NCI-H2107 (cell line): ENCODE data around the gene SH2D3A.
"Not testable (repeated sequence)": the region's sequence is repeated elsewhere in the genome, so short reads cannot be mapped to it uniquely, and the experiment has no call there.

Source experiments
- DNase-seq: peaks from one replicate; lab custom pipeline; 2025; lab: John Stamatoyannopoulos, UW

SH2D3A gene

GRCh38 chr19:6754653-6755463, 12.4 kb downstream of the SH2D3A start:
- DNase-seq, result no peak

- no peak for DNase-seq
These were observed 13.1 kb downstream of the SH2D3A start for GRCh38 chr19:6754136-6754535.

DNA sequence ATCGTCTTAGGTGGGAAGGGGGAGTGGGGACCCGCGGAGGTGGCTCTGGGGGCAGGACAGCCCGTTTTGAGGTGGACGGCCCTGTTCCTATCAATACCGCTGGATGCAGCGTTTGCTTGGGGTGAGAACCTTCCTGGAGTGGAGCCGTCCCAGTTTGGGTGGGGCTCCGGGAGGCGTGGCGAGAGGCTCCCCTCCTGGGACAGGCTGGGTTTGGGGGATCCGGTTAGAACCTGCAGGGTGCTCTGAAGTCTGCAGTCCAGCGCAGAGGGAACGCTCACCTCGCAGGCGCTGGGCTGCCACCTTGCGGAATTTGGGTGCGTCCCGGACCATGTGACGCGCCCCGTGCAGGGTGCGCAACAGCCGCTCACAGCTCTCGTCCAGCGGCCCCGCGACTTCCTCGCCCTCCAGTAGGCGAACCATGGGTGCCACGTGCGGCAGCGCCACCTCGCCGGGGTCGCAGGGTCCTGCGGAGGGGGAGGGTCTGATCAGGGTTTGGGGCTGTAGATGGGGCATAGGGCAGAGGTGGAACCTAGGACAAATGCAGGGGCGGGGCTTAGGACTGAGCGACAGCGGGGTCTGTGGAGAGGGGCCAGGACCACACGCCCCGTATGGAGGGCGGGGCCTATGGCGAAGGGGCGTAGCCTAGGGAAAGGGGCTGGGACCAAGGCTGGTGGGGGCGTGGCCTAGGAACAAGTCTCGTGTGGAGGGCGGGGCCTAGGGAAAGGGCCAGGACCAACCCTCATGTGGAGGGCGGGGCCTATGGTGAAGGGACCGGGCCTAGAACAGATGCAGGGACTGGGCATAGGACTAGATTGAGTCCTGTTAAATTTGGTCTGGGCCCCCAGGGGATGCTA, 13.8 kb downstream of the SH2D3A start:
- DNase-seq, result no peak

- DNase-seq, result no peak
These were observed 14.7 kb downstream of the SH2D3A start for GRCh38 chr19:6752256-6753177.

DNA sequence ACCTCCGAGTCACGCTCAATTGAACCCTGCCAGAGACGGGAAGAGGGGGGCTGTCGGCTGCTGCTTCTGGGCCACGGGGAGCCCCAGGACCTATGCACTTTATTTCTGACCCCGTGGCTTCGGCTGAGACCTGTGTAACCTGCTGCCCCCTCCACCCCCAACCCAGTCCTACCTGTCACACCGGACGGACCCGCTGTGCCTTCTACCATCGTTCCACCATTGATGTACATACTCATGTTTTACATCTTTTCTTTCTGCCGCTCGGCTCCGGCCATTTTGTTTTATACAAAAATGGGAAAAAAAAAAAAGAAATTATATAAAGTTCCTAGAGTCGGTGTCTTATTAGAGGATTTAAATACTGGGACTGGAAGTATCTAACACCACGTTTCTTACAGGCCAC, 16.0 kb downstream of the SH2D3A start:
- no peak for DNase-seq

DNA sequence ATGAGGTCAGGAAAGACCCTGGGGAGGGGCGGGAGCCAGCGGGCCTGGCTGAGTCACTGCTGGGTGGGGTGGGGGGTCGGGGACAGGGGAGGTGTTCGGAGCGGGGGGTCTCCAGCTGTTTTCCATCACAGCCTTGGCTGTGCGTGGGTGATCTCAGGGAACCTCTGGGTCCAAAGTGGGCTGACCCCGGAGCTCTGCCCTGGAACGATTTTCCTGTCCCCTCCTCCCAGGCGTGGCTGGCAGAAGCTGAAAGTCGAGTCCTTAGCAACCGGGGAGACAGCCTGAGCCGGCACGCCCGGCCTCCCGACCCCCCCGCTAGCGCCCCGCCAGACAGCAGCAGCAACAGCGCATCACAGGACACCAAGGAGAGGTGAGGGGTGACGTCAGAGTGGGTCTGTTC, 17.2 kb downstream of the SH2D3A start:
- no peak for DNase-seq

- DNase-seq, result not testable (repeated sequence)
These were observed 18.7 kb downstream of the SH2D3A start for GRCh38 chr19:6748543-6748942.

DNA sequence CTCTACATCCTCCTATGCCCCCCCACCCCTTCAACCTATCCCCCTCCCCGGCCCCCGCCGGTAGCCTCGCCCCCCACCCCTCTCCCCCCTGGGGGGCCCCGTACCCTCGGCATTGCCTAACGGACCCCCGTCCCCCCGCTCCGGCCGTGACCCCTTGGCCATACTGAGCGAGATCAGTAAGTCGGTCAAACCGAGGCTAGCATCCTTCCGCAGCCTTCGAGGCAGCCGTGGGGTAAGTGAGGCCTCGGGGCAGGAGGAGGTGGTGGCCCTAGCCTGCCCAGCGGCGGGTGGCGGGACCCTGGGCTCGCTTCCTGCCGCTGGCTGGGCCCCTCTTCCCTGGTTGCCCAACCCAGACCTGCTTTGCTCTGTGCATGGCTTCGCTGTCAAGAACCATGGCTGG, 21.3 kb downstream of the SH2D3A start:
- no peak for DNase-seq

DNA sequence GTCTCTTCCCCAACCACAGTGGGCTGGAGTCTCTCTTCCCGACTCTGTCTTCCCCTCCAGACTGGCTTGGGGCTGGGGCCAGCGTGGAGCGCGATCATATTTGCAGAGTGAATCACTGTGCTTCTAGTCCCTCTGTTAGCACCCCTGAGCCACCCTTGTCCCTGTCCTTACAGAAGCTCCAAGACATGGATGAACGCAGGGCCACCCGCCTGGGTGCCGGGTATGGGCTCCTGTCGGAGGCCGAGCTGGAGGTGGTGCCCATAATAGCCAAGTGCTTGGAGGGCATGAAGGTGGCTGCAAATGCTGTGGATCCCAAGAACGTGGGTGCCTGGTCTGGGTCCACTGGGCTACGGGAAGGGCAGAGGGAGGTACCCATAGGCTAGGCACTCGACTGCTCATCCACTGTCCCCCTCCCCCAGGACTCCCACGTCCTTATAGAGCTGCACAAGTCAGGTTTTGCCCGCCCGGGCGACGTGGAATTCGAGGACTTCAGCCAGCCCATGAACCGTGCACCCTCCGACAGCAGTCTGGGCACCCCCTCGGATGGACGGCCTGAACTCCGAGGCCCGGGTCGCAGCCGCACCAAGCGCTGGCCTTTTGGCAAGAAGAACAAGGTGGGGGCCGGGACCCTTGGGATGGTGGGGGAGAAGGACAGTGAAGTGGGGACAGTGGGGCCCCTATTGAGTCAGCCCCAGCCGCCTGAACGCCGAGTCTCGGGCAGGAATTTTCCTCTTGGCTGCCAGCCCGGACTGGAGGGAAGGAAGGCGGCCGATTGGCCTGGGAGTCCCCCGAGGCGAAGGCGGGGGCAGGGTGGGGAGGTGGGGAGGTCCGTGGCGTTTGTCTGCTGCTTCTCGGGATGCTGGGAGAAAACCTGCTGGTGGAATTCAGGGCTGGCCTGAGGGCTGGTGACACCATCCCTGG, 22.6 kb downstream of the SH2D3A start:
- no peak for DNase-seq

DNA sequence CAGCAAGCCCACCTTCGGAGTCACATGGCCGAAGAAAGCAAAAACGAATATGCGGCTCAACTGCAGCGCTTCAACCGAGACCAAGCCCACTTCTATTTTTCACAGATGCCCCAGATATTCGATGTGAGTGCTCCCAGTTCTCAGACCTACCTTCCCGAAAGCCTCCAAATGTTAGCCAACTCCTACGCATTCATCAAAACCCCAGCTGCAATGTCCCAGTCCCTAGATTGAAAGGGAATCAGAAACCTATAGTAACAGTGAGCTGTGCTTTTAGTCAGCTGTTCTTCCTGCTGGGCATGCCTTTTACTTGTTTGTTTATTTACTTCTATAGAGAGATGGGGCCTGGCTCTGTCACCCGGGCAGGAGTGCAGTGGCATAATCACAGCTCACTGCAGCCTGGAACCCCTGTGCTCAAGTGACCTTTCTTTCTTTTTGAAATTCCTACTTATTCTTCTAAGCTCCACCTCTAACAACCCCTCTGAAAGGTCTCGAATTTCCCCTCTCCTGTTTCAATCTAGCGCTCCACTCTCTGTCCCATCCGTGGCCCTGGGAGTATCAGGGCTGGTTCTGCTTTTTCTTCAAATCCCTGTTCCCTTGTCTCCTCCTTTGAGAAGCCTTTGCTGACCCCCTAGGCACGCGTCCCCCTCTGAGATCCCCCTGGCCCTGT, 23.4 kb downstream of the SH2D3A start:
- no peak for DNase-seq

- DNase-seq, result no peak
These were observed 24.2 kb downstream of the SH2D3A start for GRCh38 chr19:6743066-6743465.

DNA sequence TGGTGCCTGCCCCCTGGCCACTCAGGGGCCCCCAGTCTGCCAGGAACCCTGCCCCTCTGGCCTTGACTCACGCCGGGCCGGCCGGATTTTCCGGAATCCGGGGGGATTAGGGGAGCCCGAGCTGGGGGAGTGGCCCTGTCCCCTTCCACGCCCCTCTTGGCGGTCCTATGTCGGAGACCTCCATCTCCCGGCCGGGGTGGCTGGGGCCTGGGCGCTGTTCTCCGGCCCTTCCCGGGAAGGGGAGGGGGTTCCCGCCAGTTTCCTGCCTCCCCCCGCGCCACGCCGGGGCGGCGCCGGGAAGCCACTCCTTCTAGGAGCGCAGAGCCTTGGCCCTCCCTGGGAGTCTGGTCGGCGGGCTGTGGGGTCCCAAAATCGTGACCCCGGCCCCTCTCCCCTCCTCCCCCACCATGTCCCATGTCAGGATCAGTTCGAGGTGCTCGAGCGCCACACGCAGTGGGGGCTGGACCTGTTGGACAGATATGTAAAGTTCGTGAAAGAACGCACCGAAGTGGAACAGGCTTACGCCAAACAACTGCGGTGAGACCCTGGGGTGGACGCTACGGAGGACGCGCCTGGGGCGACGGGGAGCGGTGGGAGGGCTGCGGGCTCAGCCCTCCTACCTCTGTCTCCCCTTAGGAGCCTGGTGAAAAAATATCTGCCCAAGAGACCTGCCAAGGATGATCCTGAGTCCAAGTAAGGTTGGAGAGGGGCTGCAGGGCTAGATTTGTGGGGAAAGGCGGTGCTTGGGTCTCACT, 26.5 kb downstream of the SH2D3A start:
- DNase-seq, result no peak

GRCh38 chr19:6739883-6740588, 27.2 kb downstream of the SH2D3A start:
- DNase-seq, result no peak

DNA sequence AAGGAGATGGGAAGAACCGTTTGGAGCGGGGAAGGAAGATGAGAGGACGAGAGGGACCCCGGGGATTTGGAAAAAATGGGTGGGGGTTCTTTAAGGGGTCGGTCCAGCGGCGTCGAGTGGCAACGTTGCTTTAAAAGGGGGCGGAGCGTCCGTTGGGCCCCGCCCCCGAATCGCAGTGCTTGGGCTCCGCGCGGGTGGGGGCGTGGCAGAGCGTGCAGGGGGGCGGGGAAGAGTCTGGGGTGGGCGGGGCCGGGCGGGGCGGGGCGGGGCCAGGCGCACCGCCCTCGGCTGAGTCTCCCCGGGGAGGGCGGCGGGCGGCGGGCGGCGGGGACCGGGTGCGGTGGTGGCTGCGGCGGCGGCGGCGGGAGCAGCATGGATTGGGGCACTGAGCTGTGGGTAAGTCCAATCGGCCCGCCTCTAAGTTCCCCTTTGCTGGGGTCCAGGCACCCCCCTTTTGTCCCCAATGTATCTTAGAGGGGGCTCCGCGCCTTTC, 27.8 kb downstream of the SH2D3A start, which contains the start of gene TRIP10:
TSS of gene TRIP10 (plus strand) at position 291 of the 493 bp plus-strand sequence. CDS start at position 373, 82 bp downstream.
- DNase-seq, result no peak

GRCh38 chr19:6738787-6739389, 28.3 kb downstream of the SH2D3A start:
- no peak for DNase-seq

DNA sequence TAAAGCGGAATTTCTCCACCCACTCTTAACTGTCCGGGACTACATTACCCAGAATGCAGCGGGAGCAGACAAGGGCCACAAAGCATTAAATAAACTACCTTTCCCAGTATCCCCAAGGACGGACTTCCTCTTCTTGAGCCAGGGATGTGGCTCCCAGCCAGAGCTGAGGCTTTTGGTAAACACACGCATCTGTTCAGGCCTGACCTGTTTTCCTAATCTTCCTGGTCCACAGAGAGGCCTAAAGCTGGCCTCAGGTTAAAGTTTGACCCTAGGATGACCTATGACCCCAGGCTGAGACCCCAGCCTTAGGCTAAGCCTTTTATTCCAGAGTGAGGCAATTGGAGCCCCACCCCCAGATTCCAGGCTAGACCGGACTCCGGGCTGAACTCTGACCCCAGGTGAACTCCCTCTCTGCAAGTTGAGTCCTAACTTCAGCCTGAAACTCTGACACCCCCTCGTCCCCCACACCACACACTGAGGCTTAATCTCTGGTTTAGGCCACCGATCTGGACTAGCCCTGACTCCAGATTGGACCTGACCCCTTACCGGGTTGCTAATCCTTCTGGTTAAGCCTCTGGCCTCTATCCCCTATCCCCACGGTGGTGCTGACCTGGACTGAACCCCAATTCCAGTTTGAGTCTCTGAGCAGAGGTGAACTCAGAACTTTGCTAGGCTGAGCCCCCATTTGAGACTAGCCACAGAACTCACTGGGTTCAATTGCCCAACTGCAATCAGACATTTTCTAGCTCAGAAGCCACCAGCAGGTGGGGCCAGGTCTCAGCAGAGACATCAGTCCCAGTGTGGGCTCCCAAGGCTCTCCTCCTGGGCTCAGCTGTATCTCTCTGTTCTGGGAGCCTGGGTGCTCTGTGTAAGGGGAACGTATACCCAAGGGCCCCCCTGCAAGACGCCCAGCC, 29.1 kb downstream of the SH2D3A start:
- DNase-seq, result no peak

DNA sequence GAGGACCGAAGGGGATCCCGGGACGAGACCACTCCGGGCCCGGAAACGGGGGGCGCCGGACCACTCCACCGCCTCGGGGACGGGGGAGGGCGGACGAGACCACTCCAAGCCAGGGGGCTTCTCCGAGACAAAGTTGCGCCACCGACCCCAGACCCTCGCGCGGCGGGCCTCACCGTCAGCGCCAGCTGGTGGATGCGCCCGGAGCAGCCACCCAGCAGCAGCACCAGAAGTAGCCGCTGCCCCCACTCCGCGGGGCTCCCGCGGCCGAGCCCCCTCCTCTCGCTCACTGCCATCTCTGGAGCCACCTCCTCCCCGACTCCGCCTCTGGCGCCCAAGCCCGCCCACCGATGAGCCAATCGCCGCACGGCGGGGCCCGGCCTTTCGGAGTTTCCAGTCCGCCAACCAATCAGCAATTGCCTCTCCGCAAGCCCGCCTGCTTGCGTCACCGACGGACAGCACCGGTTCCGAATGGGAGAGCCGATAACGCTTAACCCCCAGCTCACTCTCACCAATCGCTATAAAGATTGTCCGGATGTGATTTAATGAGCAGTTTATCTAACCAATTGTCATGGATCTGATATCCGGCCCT, 29.9 kb downstream of the SH2D3A start, which contains the start of gene GPR108:
TSS of gene GPR108 (minus strand) at position 297 of the 589 bp plus-strand sequence. CDS start at position 293, 4 bp downstream.
- DNase-seq, result no peak
